ENCODE data around the gene KCNA2. TPM values are rescaled to one million over a fixed set of nuclear protein-coding genes. Genes with fewer than 3 reads are reported as not detected.

Gene KCNA2
- 9.4 TPM for total RNA-seq

- peak within 1 kb of the TSS; percentile 50 to 63 for H3K27ac ChIP-seq
- intact Hi-C loops (cut with DNase I): loop anchor here (5.0 kb wide), 1 partner anchor 269 kb away; the partner anchor contains the start of gene RBM15
- H3K9me3 ChIP-seq: no peaks in the 10 kb centered on the region
- no peak for TF ChIP-seq CTCF (IDR thresholded peaks at IDR 0.05)
- H3K27me3 ChIP-seq: no peaks in the 10 kb centered on the region
- peak within 1 kb of the TSS; percentile 79 to 90 for H3K4me3 ChIP-seq
- DNase-seq (ENCODE audit: low spot score in 2 of 2): peak in 1 of 2 donors; percentile 61
- H3K4me1 ChIP-seq: peaks cover 6 to 9% of the 10 kb centered on the region in 2 donors
- no peaks in the 10 kb centered on the region for H3K36me3 ChIP-seq
These were observed at the start of gene KCNA2 for GRCh38 chr1:110605901-110606656. KCNA2 (minus strand) TSS chr1:110606358; CDS start chr1:110604782, 1,576 bp downstream.

- H3K4me1 ChIP-seq: no peaks in the 10 kb centered on the region
- H3K36me3 ChIP-seq: no peaks in the 10 kb centered on the region
- no peak overlapping the region for H3K27ac ChIP-seq
- no peaks in the 10 kb centered on the region for H3K9me3 ChIP-seq
- intact Hi-C loops (cut with DNase I): no loop called here
- no peak overlapping the region for H3K4me3 ChIP-seq
- no peak for TF ChIP-seq CTCF (IDR thresholded peaks at IDR 0.05)
- no peaks in the 10 kb centered on the region for H3K27me3 ChIP-seq
- no peak for DNase-seq (ENCODE audit: low spot score in 2 of 2)
These were observed 44.5 kb upstream of the KCNA2 start for GRCh38 chr1:110650609-110651008.

GRCh38 chr1:110648417-110648816 is 42.3 kb upstream of the KCNA2 start:
- no peaks in the 10 kb centered on the region for H3K27me3 ChIP-seq
- intact Hi-C loops (cut with DNase I): no loop called here
- no peaks in the 10 kb centered on the region for H3K9me3 ChIP-seq
- no peak for DNase-seq (ENCODE audit: low spot score in 2 of 2)
- no peak overlapping the region for H3K4me3 ChIP-seq
- H3K36me3 ChIP-seq: no peaks in the 10 kb centered on the region
- no peak for TF ChIP-seq CTCF (IDR thresholded peaks at IDR 0.05)
- H3K27ac ChIP-seq: no peak overlapping the region
- H3K4me1 ChIP-seq: no peaks in the 10 kb centered on the region

- no peak for TF ChIP-seq CTCF (IDR thresholded peaks at IDR 0.05)
- Histone ChIP-seq H3K9me3 (no peaks in the 10 kb centered on the region), H3K27me3 (no peaks in the 10 kb centered on the region), H3K36me3 (no peaks in the 10 kb centered on the region), H3K4me3 (no peak overlapping the region), H3K4me1 (no peaks in the 10 kb centered on the region), H3K27ac (no peak overlapping the region)
- no peak for DNase-seq (ENCODE audit: low spot score in 2 of 2)
- intact Hi-C loops (cut with DNase I): no loop called here
These were observed 41.2 kb upstream of the KCNA2 start for GRCh38 chr1:110647254-110647891.

GRCh38 chr1:110645821-110646735 is 39.9 kb upstream of the KCNA2 start:
- intact Hi-C loops (cut with DNase I): no loop called here

More at GRCh38 chr1:110645821-110646735, 39.9 kb upstream of the KCNA2 start:
- no peak overlapping the region for H3K4me3 ChIP-seq
- no peaks in the 10 kb centered on the region for H3K4me1 ChIP-seq
- no peak for TF ChIP-seq CTCF (IDR thresholded peaks at IDR 0.05)
- H3K9me3 ChIP-seq: no peaks in the 10 kb centered on the region
- no peak for DNase-seq (ENCODE audit: low spot score in 2 of 2)
- H3K27me3 ChIP-seq: no peaks in the 10 kb centered on the region
- H3K27ac ChIP-seq: no peak overlapping the region
- H3K36me3 ChIP-seq: no peaks in the 10 kb centered on the region
